Measurements from ENCODE around the gene MRPS30.

MRPS30 gene

GRCh38 chr5:44842496-44843282 lies 33.9 kb downstream of the MRPS30 start:
- no peaks in the 10 kb centered on the region for H3K27me3 Mint-ChIP-seq (ENCODE audit: low read depth)
- H3K27ac Mint-ChIP-seq, result no peak overlapping the region
- H3K4me1 Mint-ChIP-seq (ENCODE audit: low read depth), result no peaks in the 10 kb centered on the region
- H3K9me3 Mint-ChIP-seq, result peaks cover 17% of the 10 kb centered on the region
- H3K4me3 Mint-ChIP-seq, result no peak overlapping the region
- H3K36me3 Mint-ChIP-seq (ENCODE audit: low read depth), result no peaks in the 10 kb centered on the region

GRCh38 chr5:44844744-44845143 lies 36.0 kb downstream of the MRPS30 start:
- Mint-ChIP-seq H3K9me3 (peaks cover 3% of the 10 kb centered on the region), H3K4me1 (ENCODE audit: low read depth) (no peaks in the 10 kb centered on the region), H3K36me3 (ENCODE audit: low read depth) (no peaks in the 10 kb centered on the region), H3K27ac (no peak overlapping the region), H3K4me3 (no peak overlapping the region), H3K27me3 (ENCODE audit: low read depth) (no peaks in the 10 kb centered on the region)

GRCh38 chr5:44845777-44846176 lies 37.0 kb downstream of the MRPS30 start:
- Mint-ChIP-seq H3K4me3 (no peak overlapping the region), H3K4me1 (ENCODE audit: low read depth) (no peaks in the 10 kb centered on the region), H3K36me3 (ENCODE audit: low read depth) (no peaks in the 10 kb centered on the region), H3K27me3 (ENCODE audit: low read depth) (no peaks in the 10 kb centered on the region), H3K9me3 (no peaks in the 10 kb centered on the region), H3K27ac (no peak overlapping the region)

- H3K4me1 Mint-ChIP-seq (ENCODE audit: low read depth), result no peaks in the 10 kb centered on the region
- H3K27ac Mint-ChIP-seq, result no peak overlapping the region
- no peaks in the 10 kb centered on the region for H3K27me3 Mint-ChIP-seq (ENCODE audit: low read depth)
- H3K4me3 Mint-ChIP-seq, result no peak overlapping the region
- H3K9me3 Mint-ChIP-seq, result peaks cover 3% of the 10 kb centered on the region
- H3K36me3 Mint-ChIP-seq (ENCODE audit: low read depth), result no peaks in the 10 kb centered on the region
Observed at GRCh38 chr5:44847206-44847852, 38.6 kb downstream of the MRPS30 start.

- H3K27ac Mint-ChIP-seq, result no peak overlapping the region
- H3K4me3 Mint-ChIP-seq, result no peak overlapping the region
- H3K9me3 Mint-ChIP-seq, result no peaks in the 10 kb centered on the region
- H3K36me3 Mint-ChIP-seq (ENCODE audit: low read depth), result no peaks in the 10 kb centered on the region
- H3K4me1 Mint-ChIP-seq (ENCODE audit: low read depth), result no peaks in the 10 kb centered on the region
- peaks cover 4% of the 10 kb centered on the region for H3K27me3 Mint-ChIP-seq (ENCODE audit: low read depth)
Observed at GRCh38 chr5:44860267-44860666, 51.5 kb downstream of the MRPS30 start.

- Mint-ChIP-seq H3K4me1 (ENCODE audit: low read depth) (no peaks in the 10 kb centered on the region), H3K27ac (no peak overlapping the region), H3K27me3 (ENCODE audit: low read depth) (peaks cover 9% of the 10 kb centered on the region), H3K9me3 (no peaks in the 10 kb centered on the region), H3K4me3 (no peak overlapping the region), H3K36me3 (ENCODE audit: low read depth) (no peaks in the 10 kb centered on the region)
Observed at GRCh38 chr5:44862808-44863207, 54.1 kb downstream of the MRPS30 start.

Measured in T-helper 1 cell treated with Interleukin-12 subunit alpha and Interleukin-12 subunit beta and Interleukin-4 antibody, amounts not matched to agents 30 μg/mL and 1 μg/mL, for 36 hours (primary cell).